HCEC 1CT (cell line): ENCODE measurements around the gene SEL1L3.

Source experiments
- DNase-seq: peaks from one replicate; pipeline ENCODE4 v3.0.0-alpha.2; 2017

Gene SEL1L3

GRCh38 chr4:25727711-25728493 lies 134.9 kb downstream of the SEL1L3 start:
- DNase-seq = no peak

GRCh38 chr4:25725870-25726269 lies 136.9 kb downstream of the SEL1L3 start:
- DNase-seq = no peak

- no peak for DNase-seq
Measured at GRCh38 chr4:25723409-25723808, 139.4 kb downstream of the SEL1L3 start.

GRCh38 chr4:25722964-25723363 lies 139.8 kb downstream of the SEL1L3 start:
- DNase-seq = no peak

DNA sequence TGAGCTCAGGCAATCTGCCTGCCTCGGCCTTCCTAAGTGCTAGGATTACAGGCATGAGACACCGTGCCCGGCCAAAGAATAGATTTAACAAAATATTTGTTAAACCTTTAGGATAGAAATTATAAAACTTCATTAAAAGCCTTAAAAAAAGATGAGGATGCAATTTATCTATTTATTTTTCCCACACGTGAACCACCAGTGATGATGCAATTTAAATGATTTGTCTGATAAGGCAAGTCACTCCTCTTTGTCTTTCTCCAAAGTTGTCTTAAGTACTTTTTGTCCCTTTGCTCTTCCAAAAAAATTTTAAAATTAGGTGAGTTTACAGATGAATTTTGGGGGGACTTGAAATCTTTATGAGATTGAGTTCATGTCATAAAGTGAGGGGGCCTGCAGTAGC lies 149.0 kb downstream of the SEL1L3 start:
- no peak for DNase-seq

- no peak for DNase-seq
Measured at GRCh38 chr4:25712611-25713010, 150.2 kb downstream of the SEL1L3 start.

DNA sequence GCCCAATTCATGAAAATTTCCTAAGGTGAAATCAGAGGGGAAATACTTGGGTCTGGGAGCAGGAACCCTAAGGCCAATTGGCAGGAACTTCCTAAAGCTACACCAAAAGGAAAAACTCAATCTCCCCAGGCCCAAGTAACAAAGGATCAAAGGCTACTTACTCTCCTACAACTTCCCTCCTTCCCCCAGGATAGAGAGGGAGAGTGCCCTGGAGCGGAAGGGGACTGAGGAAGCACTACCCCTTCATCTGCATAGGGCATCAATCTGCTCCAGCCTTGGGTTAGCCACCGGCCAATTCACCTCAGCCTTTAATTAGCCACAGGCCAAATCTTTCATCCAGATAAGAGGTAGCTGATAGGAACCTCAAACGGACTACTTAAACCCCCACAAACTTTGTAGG lies 152.2 kb downstream of the SEL1L3 start:
- DNase-seq = no peak

GRCh38 chr4:25704516-25704915 lies 158.3 kb downstream of the SEL1L3 start:
- no peak for DNase-seq

GRCh38 chr4:25703731-25704388 lies 158.9 kb downstream of the SEL1L3 start:
- peak; percentile 13 for DNase-seq

- DNase-seq = peak; percentile 2
Measured at GRCh38 chr4:25702848-25703247, 159.9 kb downstream of the SEL1L3 start.

DNA sequence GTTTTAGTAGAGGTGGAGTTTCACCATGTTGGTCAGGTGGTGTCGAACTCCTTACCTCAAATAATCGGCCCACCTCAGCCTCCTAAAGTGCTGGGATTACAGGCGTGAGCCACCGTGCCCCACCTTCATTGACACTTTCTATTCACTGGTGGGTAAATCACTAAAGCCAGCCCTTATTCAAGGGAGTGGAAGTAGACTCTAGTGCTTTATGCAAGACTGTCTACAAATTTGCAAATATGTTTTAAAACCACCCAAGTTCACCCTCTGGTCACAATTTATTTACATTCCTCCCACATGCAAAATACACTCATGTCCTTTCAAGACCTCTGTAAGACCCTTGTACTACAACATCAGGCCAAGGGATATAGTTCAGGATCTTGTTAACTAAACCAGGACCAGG lies 162.1 kb downstream of the SEL1L3 start:
- no peak for DNase-seq

GRCh38 chr4:25697516-25697915 lies 165.3 kb downstream of the SEL1L3 start:
- DNase-seq = no peak
